ENCODE results near the gene OR52E2. TPM values are rescaled to one million over a fixed set of nuclear protein-coding genes. Genes with fewer than 3 reads are reported as not detected.

The OR52E2 gene
- total RNA-seq, 1 donor from 2014 or later: not detected

GRCh38 chr11:5037926-5038325, 21.5 kb downstream of the OR52E2 start:
- Histone ChIP-seq H4K20me1 (ENCODE audit: insufficient read depth, low read length) (no peaks in the 10 kb centered on the region), H3K27me3 (ENCODE audit: insufficient read depth, low read length) (no peaks in the 10 kb centered on the region), H3K4me1 (ENCODE audit: insufficient read depth, low read length) (no peaks in the 10 kb centered on the region), H3K27ac (ENCODE audit: low read depth, low read length) (no peak overlapping the region), H3K9me3 (ENCODE audit: insufficient read depth, low read depth, low read length) (no peaks in the 10 kb centered on the region), H3K36me3 (ENCODE audit: insufficient read depth, low read length) (no peaks in the 10 kb centered on the region), H3K4me2 (ENCODE audit: low read length) (no peak overlapping the region), H3K79me2 (ENCODE audit: insufficient read depth, low read length) (no peaks in the 10 kb centered on the region), H3K4me3 (ENCODE audit: insufficient read depth, low read depth, low read length) (no peak overlapping the region), H3K9ac (ENCODE audit: low read length) (no peak overlapping the region), H2AFZ (ENCODE audit: low read depth, low read length) (no peak overlapping the region)
- H3K36me3 Mint-ChIP-seq (ENCODE audit: low read depth, unreplicated experiment): no peaks in the 10 kb centered on the region
- no peak for FAIRE-seq
- no peak overlapping the region for H3K4me3 Mint-ChIP-seq (ENCODE audit: unreplicated experiment)
- peaks cover 14% of the 10 kb centered on the region for H3K4me1 Mint-ChIP-seq (ENCODE audit: low read depth, unreplicated experiment)
- no peak for DNase-seq (ENCODE audit: low read depth)
- TF ChIP-seq EZH2 (IDR thresholded peaks at IDR 0.05; ENCODE audit: insufficient read depth, low read length): no peak
- TF ChIP-seq, protein P1, sequence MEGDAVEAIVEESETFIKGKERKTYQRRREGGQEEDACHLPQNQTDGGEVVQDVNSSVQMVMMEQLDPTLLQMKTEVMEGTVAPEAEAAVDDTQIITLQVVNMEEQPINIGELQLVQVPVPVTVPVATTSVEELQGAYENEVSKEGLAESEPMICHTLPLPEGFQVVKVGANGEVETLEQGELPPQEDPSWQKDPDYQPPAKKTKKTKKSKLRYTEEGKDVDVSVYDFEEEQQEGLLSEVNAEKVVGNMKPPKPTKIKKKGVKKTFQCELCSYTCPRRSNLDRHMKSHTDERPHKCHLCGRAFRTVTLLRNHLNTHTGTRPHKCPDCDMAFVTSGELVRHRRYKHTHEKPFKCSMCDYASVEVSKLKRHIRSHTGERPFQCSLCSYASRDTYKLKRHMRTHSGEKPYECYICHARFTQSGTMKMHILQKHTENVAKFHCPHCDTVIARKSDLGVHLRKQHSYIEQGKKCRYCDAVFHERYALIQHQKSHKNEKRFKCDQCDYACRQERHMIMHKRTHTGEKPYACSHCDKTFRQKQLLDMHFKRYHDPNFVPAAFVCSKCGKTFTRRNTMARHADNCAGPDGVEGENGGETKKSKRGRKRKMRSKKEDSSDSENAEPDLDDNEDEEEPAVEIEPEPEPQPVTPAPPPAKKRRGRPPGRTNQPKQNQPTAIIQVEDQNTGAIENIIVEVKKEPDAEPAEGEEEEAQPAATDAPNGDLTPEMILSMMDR (IDR thresholded peaks at IDR 0.05; ENCODE audit: insufficient read depth, low read depth, low read length): no peak
- no peak overlapping the region for H3K27ac Mint-ChIP-seq (ENCODE audit: unreplicated experiment)
- H3K9me3 Mint-ChIP-seq (ENCODE audit: unreplicated experiment): no peaks in the 10 kb centered on the region
- H3K27me3 Mint-ChIP-seq (ENCODE audit: low read depth, unreplicated experiment): no peaks in the 10 kb centered on the region

DNA sequence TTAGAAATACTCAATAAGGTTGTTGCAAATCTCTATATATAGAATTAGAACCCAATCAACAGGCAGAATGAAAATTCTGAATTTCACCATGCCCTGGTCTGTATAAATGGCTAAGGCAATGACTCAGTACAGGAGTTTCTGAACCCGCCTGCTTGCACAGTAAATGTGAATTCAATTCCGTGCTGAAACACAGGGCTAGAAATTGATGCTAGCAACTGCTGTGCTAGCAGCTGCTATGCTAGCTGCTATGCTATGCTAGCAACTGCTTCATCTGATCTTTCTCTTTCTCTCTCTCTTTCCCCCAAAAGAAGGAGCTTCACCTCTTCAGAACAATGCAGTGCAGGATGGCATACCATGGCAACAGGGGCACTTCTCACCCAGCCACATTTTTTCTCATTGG, 22.8 kb downstream of the OR52E2 start:
- Mint-ChIP-seq H3K36me3 (ENCODE audit: low read depth, unreplicated experiment) (no peaks in the 10 kb centered on the region), H3K27ac (ENCODE audit: unreplicated experiment) (no peak overlapping the region), H3K9me3 (ENCODE audit: unreplicated experiment) (no peaks in the 10 kb centered on the region), H3K4me1 (ENCODE audit: low read depth, unreplicated experiment) (peaks cover 12% of the 10 kb centered on the region), H3K4me3 (ENCODE audit: unreplicated experiment) (no peak overlapping the region), H3K27me3 (ENCODE audit: low read depth, unreplicated experiment) (no peaks in the 10 kb centered on the region)
- FAIRE-seq: no peak
- H3K9me3 ChIP-seq (ENCODE audit: insufficient read depth, low read depth, low read length): no peaks in the 10 kb centered on the region
- H3K4me2 ChIP-seq (ENCODE audit: low read length): no peak overlapping the region
- no peak overlapping the region for H3K9ac ChIP-seq (ENCODE audit: low read length)
- no peak for DNase-seq (ENCODE audit: low read depth)
- H3K27me3 ChIP-seq (ENCODE audit: insufficient read depth, low read length): no peaks in the 10 kb centered on the region
- TF ChIP-seq, protein P1 (IDR thresholded peaks at IDR 0.05; ENCODE audit: insufficient read depth, low read depth, low read length): no peak
- no peak for TF ChIP-seq EZH2 (IDR thresholded peaks at IDR 0.05; ENCODE audit: insufficient read depth, low read length)
- H4K20me1 ChIP-seq (ENCODE audit: insufficient read depth, low read length): no peaks in the 10 kb centered on the region
- no peaks in the 10 kb centered on the region for H3K4me1 ChIP-seq (ENCODE audit: insufficient read depth, low read length)
- H3K79me2 ChIP-seq (ENCODE audit: insufficient read depth, low read length): no peaks in the 10 kb centered on the region
- no peaks in the 10 kb centered on the region for H3K36me3 ChIP-seq (ENCODE audit: insufficient read depth, low read length)
- H3K27ac ChIP-seq (ENCODE audit: low read depth, low read length): no peak overlapping the region
- no peak overlapping the region for H3K4me3 ChIP-seq (ENCODE audit: insufficient read depth, low read depth, low read length)
- H2AFZ ChIP-seq (ENCODE audit: low read depth, low read length): no peak overlapping the region

DNA sequence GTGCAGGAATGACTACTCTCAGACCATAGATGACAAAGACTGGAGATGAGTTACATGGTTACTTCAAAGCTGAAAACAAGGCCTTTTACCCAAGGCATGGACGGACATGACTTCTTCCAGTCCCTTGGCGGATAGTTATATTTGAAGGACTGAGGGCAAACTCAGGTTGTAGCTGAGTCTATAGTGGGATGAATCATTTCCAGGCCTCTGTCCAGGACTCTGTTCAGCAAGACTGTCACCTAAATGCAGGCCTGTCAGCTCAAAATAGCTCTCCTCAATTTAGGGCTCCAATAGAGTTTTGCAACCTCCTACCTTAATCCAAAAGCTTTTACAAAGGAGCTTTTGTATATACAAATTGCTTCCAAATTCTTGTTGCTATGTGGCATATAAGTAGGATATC, 37.4 kb downstream of the OR52E2 start:
- H3K79me2 ChIP-seq (ENCODE audit: insufficient read depth, low read length): no peaks in the 10 kb centered on the region
- no peak overlapping the region for H3K27ac ChIP-seq (ENCODE audit: low read depth, low read length)
- no peak overlapping the region for H3K9ac ChIP-seq (ENCODE audit: low read length)
- no peak overlapping the region for H3K27ac Mint-ChIP-seq (ENCODE audit: unreplicated experiment)
- H3K27me3 Mint-ChIP-seq (ENCODE audit: low read depth, unreplicated experiment): no peaks in the 10 kb centered on the region
- no peak overlapping the region for H3K4me2 ChIP-seq (ENCODE audit: low read length)
- no peaks in the 10 kb centered on the region for H3K4me1 Mint-ChIP-seq (ENCODE audit: low read depth, unreplicated experiment)
- no peak overlapping the region for H3K4me3 Mint-ChIP-seq (ENCODE audit: unreplicated experiment)
- H2AFZ ChIP-seq (ENCODE audit: low read depth, low read length): no peak overlapping the region
- H3K4me3 ChIP-seq (ENCODE audit: insufficient read depth, low read depth, low read length): no peak overlapping the region
- H3K4me1 ChIP-seq (ENCODE audit: insufficient read depth, low read length): no peaks in the 10 kb centered on the region
- H3K9me3 Mint-ChIP-seq (ENCODE audit: unreplicated experiment): peaks cover 9% of the 10 kb centered on the region
- no peaks in the 10 kb centered on the region for H3K36me3 ChIP-seq (ENCODE audit: insufficient read depth, low read length)
- FAIRE-seq (no peak), DNase-seq (ENCODE audit: low read depth) (no peak)
- no peaks in the 10 kb centered on the region for H4K20me1 ChIP-seq (ENCODE audit: insufficient read depth, low read length)
- no peak for TF ChIP-seq EZH2 (IDR thresholded peaks at IDR 0.05; ENCODE audit: insufficient read depth, low read length)
- TF ChIP-seq, protein P1 (IDR thresholded peaks at IDR 0.05; ENCODE audit: insufficient read depth, low read depth, low read length): no peak
- no peaks in the 10 kb centered on the region for H3K36me3 Mint-ChIP-seq (ENCODE audit: low read depth, unreplicated experiment)
- no peaks in the 10 kb centered on the region for H3K9me3 ChIP-seq (ENCODE audit: insufficient read depth, low read depth, low read length)
- no peaks in the 10 kb centered on the region for H3K27me3 ChIP-seq (ENCODE audit: insufficient read depth, low read length)
